Peyer's patch (tissue), 4 donors: ENCODE data around the gene TMEM14C.

Source experiments
- CTCF ChIP-seq, 6 experiments: fragments of 450-650 bp in 4 of 6; fragments of 200-600 bp in 2 of 6; sonication (generic) in 1 of 6; IDR thresholded peaks; one replicate each; pipeline ENCODE4 v1.5.1; 2017 to 2019; ENCODE audit warnings: antibody characterized with exemption in 6 of 6, mild to moderate bottlenecking in 3 of 6, moderate library complexity in 1 of 6
- POLR2A ChIP-seq, 2 donors: fragments of 450-650 bp; IDR thresholded peaks; one replicate each; pipeline ENCODE4 v1.5.1; 2017; ENCODE audit warnings: antibody characterized with exemption in 2 of 2, mild to moderate bottlenecking in 2 of 2, moderate library complexity in 2 of 2

GRCh38 chr6:10747251-10747972 is 24.5 kb downstream of the TMEM14C start, which contains the start of gene TMEM14B:
- no peak for TF ChIP-seq CTCF (IDR thresholded peaks at IDR 0.05)
- TF ChIP-seq POLR2A (IDR thresholded peaks at IDR 0.05): peak; percentile 76 to 87
